BLaER1 (cell line): ENCODE results near the gene PHKA2.
"Not testable (repeated sequence)": the region's sequence is repeated elsewhere in the genome, so short reads cannot be mapped to it uniquely, and the experiment has no call there.

Experiments used
- H3K27ac ChIP-seq: shearing (Covaris generic); formaldehyde crosslinking; 2 replicates; pipeline ENCODE4 v1.8.1; 2022
- H3K27me3 ChIP-seq: shearing (Covaris generic); formaldehyde crosslinking; 2 replicates; pipeline ENCODE4 v1.8.1; 2022
- H3K36me3 ChIP-seq: shearing (Covaris generic); formaldehyde crosslinking; 2 replicates; pipeline ENCODE4 v1.8.1; 2022
- H3K4me1 ChIP-seq: shearing (Covaris generic); formaldehyde crosslinking; 2 replicates; pipeline ENCODE4 v1.8.1; 2022
- H3K4me2 ChIP-seq: shearing (Covaris generic); formaldehyde crosslinking; 2 replicates; pipeline ENCODE4 v1.8.1; 2022
- H3K4me3 ChIP-seq: shearing (Covaris generic); formaldehyde crosslinking; 2 replicates; pipeline ENCODE4 v1.8.1; 2022
- H3K9ac ChIP-seq: shearing (Covaris generic); formaldehyde crosslinking; 2 replicates; pipeline ENCODE4 v1.8.1; 2022
- H3K9me3 ChIP-seq: shearing (Covaris generic); formaldehyde crosslinking; 2 replicates; pipeline ENCODE4 v1.8.1; 2022
- H4K20me1 ChIP-seq: shearing (Covaris generic); formaldehyde crosslinking; 2 replicates; pipeline ENCODE4 v1.8.1; 2022
- Cebpa-rat ChIP-seq: shearing (Covaris generic); IDR thresholded peaks from 2 replicates; pipeline ENCODE4 v1.8.1; 2022

Gene PHKA2

DNA sequence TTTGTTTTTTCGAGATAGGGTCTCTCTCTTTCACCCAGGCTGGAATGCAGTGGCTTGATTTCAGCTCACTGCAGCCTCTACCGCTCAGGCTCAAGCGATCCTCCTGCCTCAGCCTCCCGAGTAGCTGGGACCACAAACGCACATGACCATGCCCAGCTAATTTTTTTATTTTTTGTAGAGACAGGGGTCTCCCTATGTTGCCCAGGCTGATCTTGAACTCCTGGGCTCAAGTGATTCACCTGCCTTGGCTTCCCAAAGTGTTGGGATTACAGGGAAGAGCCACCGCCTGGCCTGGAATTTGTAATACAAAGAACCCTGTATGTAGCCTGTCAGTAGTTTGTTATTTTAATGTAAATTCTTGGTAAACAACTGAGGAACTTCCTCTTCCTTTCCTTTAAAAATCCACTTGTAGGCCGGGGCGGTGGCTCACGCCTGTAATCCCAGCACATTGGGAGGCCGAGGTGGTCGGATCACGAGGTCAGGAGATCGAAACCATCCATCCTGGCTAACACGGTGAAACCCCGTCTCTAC lies 119.5 kb downstream of the PHKA2 start:
- Histone ChIP-seq H3K9ac (no peak overlapping the region), H3K4me2 (no peak overlapping the region), H3K4me3 (no peak overlapping the region), H3K27ac (no peak overlapping the region), H3K9me3 (no peaks in the 10 kb centered on the region), H3K4me1 (no peaks in the 10 kb centered on the region), H3K36me3 (no peaks in the 10 kb centered on the region), H3K27me3 (no peaks in the 10 kb centered on the region; the same call in 1 of the 2 replicates), H4K20me1 (no peaks in the 10 kb centered on the region)
- no peak for TF ChIP-seq Cebpa-rat

DNA sequence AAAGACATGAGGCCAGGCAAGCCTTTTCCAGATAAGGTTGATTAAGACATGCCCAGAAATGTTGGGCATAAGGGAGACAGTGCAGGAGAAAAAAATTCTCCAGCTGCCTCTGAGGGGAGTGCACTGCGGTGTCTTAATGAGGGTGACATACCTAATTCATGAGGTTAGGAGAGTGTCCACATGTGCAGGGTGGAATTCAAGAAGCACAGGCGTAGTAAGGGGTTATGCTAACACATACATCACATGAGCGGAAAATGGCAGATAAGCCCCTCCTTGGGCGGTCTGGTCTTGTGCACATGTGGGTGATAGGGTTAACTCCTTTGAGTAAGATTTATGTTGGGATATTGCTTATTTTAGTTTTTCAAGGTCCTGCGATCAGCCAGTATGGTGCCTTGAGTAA lies 122.4 kb downstream of the PHKA2 start:
- Histone ChIP-seq H3K27me3 (no peaks in the 10 kb centered on the region), H3K9ac (no peak overlapping the region), H3K9me3 (no peaks in the 10 kb centered on the region), H3K4me1 (peaks cover 3% of the 10 kb centered on the region; the same call in 1 of the 2 replicates), H3K4me3 (no peak overlapping the region), H3K36me3 (no peaks in the 10 kb centered on the region), H4K20me1 (no peaks in the 10 kb centered on the region), H3K4me2 (no peak overlapping the region), H3K27ac (no peak overlapping the region)
- no peak for TF ChIP-seq Cebpa-rat

DNA sequence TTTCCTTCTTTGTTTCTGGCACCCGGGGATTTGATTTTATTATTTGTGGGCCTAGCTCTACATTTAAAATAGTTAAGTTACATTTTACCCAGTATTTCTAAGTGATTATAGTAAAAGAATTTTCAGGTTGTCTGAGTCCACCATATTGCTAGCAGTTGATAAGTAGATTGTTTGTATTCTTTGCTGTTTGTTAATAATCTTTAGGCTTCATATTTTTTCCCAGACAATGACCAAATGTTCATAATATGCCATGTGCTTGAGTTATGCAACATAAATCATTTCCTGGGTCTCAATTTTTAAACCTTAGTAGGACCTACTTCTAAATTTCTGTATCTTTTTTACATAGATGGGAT lies 127.3 kb downstream of the PHKA2 start:
- no peaks in the 10 kb centered on the region for H3K27me3 ChIP-seq

GRCh38 chrX:18855919-18856644 lies 127.8 kb downstream of the PHKA2 start:
- H3K9me3 ChIP-seq: no peaks in the 10 kb centered on the region
- no peak overlapping the region for H3K9ac ChIP-seq
- no peak overlapping the region for H3K27ac ChIP-seq
- H3K4me2 ChIP-seq: peak overlapping the region; percentile 44
- H3K27me3 ChIP-seq: no peaks in the 10 kb centered on the region
- H3K4me3 ChIP-seq: no peak overlapping the region
- H4K20me1 ChIP-seq: no peaks in the 10 kb centered on the region
- H3K4me1 ChIP-seq: peaks cover 12% of the 10 kb centered on the region; the same call in 1 of the 2 replicates
- TF ChIP-seq Cebpa-rat: no peak
- H3K36me3 ChIP-seq: no peaks in the 10 kb centered on the region

More for the DNA sequence above, 127.3 kb downstream of the PHKA2 start:
- H3K4me3 ChIP-seq: no peak overlapping the region
- no peaks in the 10 kb centered on the region for H3K9me3 ChIP-seq
- H3K4me1 ChIP-seq: peaks cover 12% of the 10 kb centered on the region; the same call in 1 of the 2 replicates
- no peak overlapping the region for H3K9ac ChIP-seq
- TF ChIP-seq Cebpa-rat: no peak
- no peak overlapping the region for H3K27ac ChIP-seq
- no peaks in the 10 kb centered on the region for H4K20me1 ChIP-seq
- H3K4me2 ChIP-seq: peak overlapping the region; percentile 44
- no peaks in the 10 kb centered on the region for H3K36me3 ChIP-seq

- H3K4me2 ChIP-seq, H3K9ac ChIP-seq: not testable (repeated sequence)
Observed at GRCh38 chrX:18847901-18848300, 136.0 kb downstream of the PHKA2 start.

More at GRCh38 chrX:18847901-18848300, 136.0 kb downstream of the PHKA2 start:
- Histone ChIP-seq H3K9me3 (peaks cover 35% of the 10 kb centered on the region), H3K27me3 (peaks cover 19% of the 10 kb centered on the region)
- H3K27ac ChIP-seq, H3K36me3 ChIP-seq, H3K4me3 ChIP-seq, H3K4me1 ChIP-seq, H4K20me1 ChIP-seq: not testable (repeated sequence)
